Thyroid gland (tissue), 4 donors: Measurements from ENCODE around the gene GPR107. TPM values are rescaled to one million over a fixed set of nuclear protein-coding genes. Genes with fewer than 3 reads are reported as not detected.
A peak's percentile ranks its signal among the peaks of the same experiment; 100 is the strongest.

ENCODE experiments used
- DNase-seq, 2 donors: peaks; one replicate each; pipeline ENCODE4 v3.0.0-alpha.2; 2019
- H3K27ac ChIP-seq, 3 donors: fragments of 200-600 bp; sonication (generic); 1 replicate in 2 of 3; 2 replicates in 1 of 3; pipeline ENCODE4 v1.5.1; 2016 to 2019; ENCODE audit warnings: mild to moderate bottlenecking in 1 of 3, moderate library complexity in 1 of 3
- H3K27me3 ChIP-seq: fragments of 200-600 bp; sonication (generic); one replicate; pipeline ENCODE4 v1.5.1; 2019
- H3K36me3 ChIP-seq, 2 donors: fragments of 200-600 bp; sonication (generic); one replicate each; pipeline ENCODE4 v1.5.1; 2016 to 2019
- H3K4me1 ChIP-seq, 2 donors: fragments of 200-600 bp; sonication (generic); one replicate each; pipeline ENCODE4 v1.5.1; 2017 to 2019
- H3K4me3 ChIP-seq, 3 donors: fragments of 200-600 bp; sonication (generic); replicated peaks in 1 of 3; 1 replicate in 2 of 3; 2 replicates in 1 of 3; pipeline ENCODE4 v1.5.1; 2016; ENCODE audit warnings: mild to moderate bottlenecking in 1 of 3
- H3K9me3 ChIP-seq: fragments of 200-600 bp; sonication (generic); one replicate; pipeline ENCODE4 v1.5.1; 2017
- CTCF ChIP-seq, 6 experiments: fragments of 200-600 bp in 3 of 6; fragments of 450-650 bp in 3 of 6; sonication (generic) in 3 of 6; IDR thresholded peaks; one replicate each; pipeline ENCODE4 v1.5.1; 2016 to 2019; ENCODE audit warnings: antibody characterized with exemption in 6 of 6, mild to moderate bottlenecking in 2 of 6, inconsistent platforms in 1 of 6, moderate library complexity in 1 of 6
- POLR2A ChIP-seq, 2 donors: fragments of 450-650 bp; IDR thresholded peaks; one replicate each; pipeline ENCODE4 v1.6.1; 2017; ENCODE audit warnings: antibody characterized with exemption in 2 of 2, mild to moderate bottlenecking in 2 of 2, moderate library complexity in 1 of 2
- WGBS, 2 donors: methylation state at CpG; one replicate each; pipeline ENCODE4 v1.1.5; 2017; 5-methylcytosine and 5-hydroxymethylcytosine counted together
- intact Hi-C: fragments of 100-400 bp; cut with DNase I; formaldehyde crosslinking; loops from one replicate; pipeline ENCODE4 v1.15.1; 2023
- total RNA-seq, 4 donors: library from RNA; depleted of rRNA; stranded (reverse); fragments of >200 nt; gene quantifications; one replicate each; pipeline ENCODE4 v1.2.3, GENCODE V29; 2016

The GPR107 gene
- total RNA-seq, 4 donors from 2014 or later = 43.5 to 65.6 (median 58.7) TPM

- no peaks in the 10 kb centered on the region for H3K36me3 ChIP-seq
- H3K27me3 ChIP-seq = no peaks in the 10 kb centered on the region
- no peak for DNase-seq
- no peak for TF ChIP-seq CTCF (IDR thresholded peaks at IDR 0.05)
- no peak for TF ChIP-seq POLR2A (IDR thresholded peaks at IDR 0.05)
- H3K4me3 ChIP-seq = no peak overlapping the region
- intact Hi-C loops = no loop called here
- peaks cover 62 to 83% of the 10 kb centered on the region in 2 donors for H3K4me1 ChIP-seq
- no peaks in the 10 kb centered on the region for H3K9me3 ChIP-seq
- 63 to 69% methylated on average over 6 of the region's 6 CpGs for whole genome bisulfite sequencing, 2 donors
- H3K27ac ChIP-seq = peak overlapping the region; percentile 4 to 44 (median 8)
Observed at GRCh38 chr9:130028493-130029222, 25.0 kb upstream of the GPR107 start.

- intact Hi-C loops = no loop called here
- Histone ChIP-seq H3K27me3 (no peaks in the 10 kb centered on the region), H3K4me3 (no peak overlapping the region), H3K27ac (peak overlapping the region in 1 of 3 donors; percentile 44), H3K4me1 (peaks cover 55 to 78% of the 10 kb centered on the region in 2 donors), H3K9me3 (no peaks in the 10 kb centered on the region), H3K36me3 (no peaks in the 10 kb centered on the region)
- 88 to 91% methylated on average over 10 of the region's 10 CpGs for WGBS, 2 donors
- no peak for DNase-seq
- TF ChIP-seq CTCF (IDR thresholded peaks at IDR 0.05) (no peak), POLR2A (IDR thresholded peaks at IDR 0.05) (no peak)
Observed at GRCh38 chr9:130029223-130029973, 24.3 kb upstream of the GPR107 start.

GRCh38 chr9:130030651-130031127 lies 23.0 kb upstream of the GPR107 start:
- 89 to 98% methylated on average over 3 of the region's 3 CpGs for WGBS, 2 donors
- Histone ChIP-seq H3K36me3 (no peaks in the 10 kb centered on the region), H3K9me3 (no peaks in the 10 kb centered on the region), H3K27ac (peak overlapping the region in 1 of 3 donors; percentile 33), H3K27me3 (no peaks in the 10 kb centered on the region), H3K4me3 (no peak overlapping the region), H3K4me1 (peaks cover 54 to 78% of the 10 kb centered on the region in 2 donors)
- TF ChIP-seq POLR2A (IDR thresholded peaks at IDR 0.05) = no peak
- TF ChIP-seq CTCF (IDR thresholded peaks at IDR 0.05) = no peak
- intact Hi-C loops = no loop called here
- no peak for DNase-seq

GRCh38 chr9:130034570-130034969 lies 19.1 kb upstream of the GPR107 start:
- no peak for TF ChIP-seq POLR2A (IDR thresholded peaks at IDR 0.05)
- no peak for TF ChIP-seq CTCF (IDR thresholded peaks at IDR 0.05)
- 78 to 84% methylated on average over 1 of the region's 1 CpG for WGBS, 2 donors
- DNase-seq = no peak
- Histone ChIP-seq H3K27me3 (no peaks in the 10 kb centered on the region), H3K4me1 (peaks cover 52 to 79% of the 10 kb centered on the region in 2 donors), H3K27ac (no peak overlapping the region), H3K9me3 (no peaks in the 10 kb centered on the region), H3K4me3 (no peak overlapping the region), H3K36me3 (no peaks in the 10 kb centered on the region)
- intact Hi-C loops = no loop called here

- peaks cover 51 to 74% of the 10 kb centered on the region in 2 donors for H3K4me1 ChIP-seq
Observed at GRCh38 chr9:130036099-130036498, 17.6 kb upstream of the GPR107 start.

More at GRCh38 chr9:130036099-130036498, 17.6 kb upstream of the GPR107 start:
- H3K27ac ChIP-seq = peak overlapping the region; percentile 46 to 62 (median 52)
- no peak overlapping the region for H3K4me3 ChIP-seq
- intact Hi-C loops = no loop called here
- H3K9me3 ChIP-seq = no peaks in the 10 kb centered on the region
- no peaks in the 10 kb centered on the region for H3K27me3 ChIP-seq
- no peaks in the 10 kb centered on the region for H3K36me3 ChIP-seq
- DNase-seq = no peak
- no peak for TF ChIP-seq POLR2A (IDR thresholded peaks at IDR 0.05)
- no peak for TF ChIP-seq CTCF (IDR thresholded peaks at IDR 0.05)
